Subcutaneous abdominal adipose tissue (tissue), 5 donors: ENCODE data around the gene ZNF536.

Experiments used
- H3K27ac ChIP-seq: one replicate; pipeline ENCODE4 v1.7.0; 2013; ENCODE audit warnings: low read depth, mild to moderate bottlenecking, inconsistent platforms, low read length, moderate library complexity
- H3K27me3 ChIP-seq, 5 donors: one replicate each; pipeline ENCODE4 v1.7.0; 2013; ENCODE audit warnings: low read length in 5 of 5, inconsistent platforms in 1 of 5; ENCODE audit not compliant: control insufficient read depth in 5 of 5, insufficient read depth in 4 of 5
- H3K36me3 ChIP-seq, 5 donors: one replicate each; pipeline ENCODE4 v1.7.0; 2013; ENCODE audit warnings: low read length in 5 of 5; ENCODE audit not compliant: control insufficient read depth in 5 of 5, insufficient read depth in 5 of 5
- H3K4me1 ChIP-seq, 5 donors: one replicate each; pipeline ENCODE4 v1.7.0; 2013; ENCODE audit warnings: low read length in 5 of 5, mild to moderate bottlenecking in 3 of 5, moderate library complexity in 1 of 5; ENCODE audit not compliant: control insufficient read depth in 5 of 5, insufficient read depth in 5 of 5
- H3K4me3 ChIP-seq, 5 donors: one replicate each; pipeline ENCODE4 v1.7.0; 2013; ENCODE audit warnings: low read length in 5 of 5, low read depth in 1 of 5
- H3K9ac ChIP-seq, 5 donors: one replicate each; pipeline ENCODE4 v1.7.0; 2013; ENCODE audit warnings: low read length in 5 of 5, mild to moderate bottlenecking in 4 of 5, moderate library complexity in 3 of 5
- H3K9me3 ChIP-seq, 5 donors: one replicate each; pipeline ENCODE4 v1.7.0; 2013; ENCODE audit warnings: low read length in 5 of 5; ENCODE audit not compliant: control insufficient read depth in 5 of 5
- donor health status: healthy.
- donor health status: healthy.
- donor health status: healthy.
- donor health status: healthy.
- donor health status: healthy.

ZNF536 gene

DNA sequence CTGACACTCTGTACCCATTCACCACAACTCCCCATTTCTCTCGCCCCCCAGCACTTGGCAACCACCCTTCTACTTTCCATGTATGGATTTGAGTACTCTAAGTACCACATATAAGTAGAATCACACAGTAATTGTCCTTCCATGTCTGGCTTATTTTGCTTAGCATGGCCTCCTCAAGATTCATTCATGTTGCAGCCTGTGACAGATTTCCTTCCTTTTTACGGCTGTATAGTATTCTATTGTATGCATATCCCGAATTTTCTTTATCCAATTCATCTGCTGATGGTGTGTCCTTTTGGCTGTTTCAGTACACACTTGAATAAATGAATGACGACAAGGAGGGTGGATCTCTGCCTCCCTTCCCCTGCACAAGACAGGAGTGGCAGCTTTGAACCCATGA lies 95.1 kb downstream of the ZNF536 start:
- peaks cover 0 to 7% (median 0%) of the 10 kb centered on the region in 5 donors for H3K27me3 ChIP-seq
- no peak overlapping the region for H3K4me3 ChIP-seq

DNA sequence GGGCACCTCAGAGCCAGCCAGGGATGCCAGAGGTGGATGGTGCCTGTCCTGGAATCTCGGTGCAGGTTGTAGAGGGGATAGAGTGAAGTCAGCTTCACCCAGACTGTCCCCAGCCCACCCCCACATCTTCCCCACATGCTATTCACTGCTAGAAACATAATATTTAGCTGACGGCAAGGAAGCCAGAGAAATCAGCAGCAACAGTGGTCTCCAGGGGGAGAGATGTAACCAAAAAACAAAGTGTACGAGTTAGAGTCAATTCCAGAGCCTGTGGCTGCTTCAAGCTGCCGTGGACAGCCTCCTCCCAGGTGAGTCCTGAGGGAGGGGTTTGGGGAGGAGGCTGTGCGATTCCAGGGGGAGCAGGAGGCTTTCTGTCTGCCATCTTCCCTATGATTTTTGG lies 97.6 kb downstream of the ZNF536 start:
- Histone ChIP-seq H3K4me3 (no peak overlapping the region), H3K27ac (no peak overlapping the region), H3K4me1 (no peaks in the 10 kb centered on the region), H3K9me3 (peaks cover 0 to 11% (median 6%) of the 10 kb centered on the region in 5 donors), H3K36me3 (no peaks in the 10 kb centered on the region), H3K27me3 (peaks cover 0 to 5% (median 0%) of the 10 kb centered on the region in 5 donors), H3K9ac (no peak overlapping the region)

More for the DNA sequence above, 95.1 kb downstream of the ZNF536 start:
- H3K9me3 ChIP-seq, result peaks cover 0 to 4% (median 0%) of the 10 kb centered on the region in 5 donors
- H3K36me3 ChIP-seq, result no peaks in the 10 kb centered on the region
- no peak overlapping the region for H3K9ac ChIP-seq
- no peaks in the 10 kb centered on the region for H3K4me1 ChIP-seq
- no peak overlapping the region for H3K27ac ChIP-seq

DNA sequence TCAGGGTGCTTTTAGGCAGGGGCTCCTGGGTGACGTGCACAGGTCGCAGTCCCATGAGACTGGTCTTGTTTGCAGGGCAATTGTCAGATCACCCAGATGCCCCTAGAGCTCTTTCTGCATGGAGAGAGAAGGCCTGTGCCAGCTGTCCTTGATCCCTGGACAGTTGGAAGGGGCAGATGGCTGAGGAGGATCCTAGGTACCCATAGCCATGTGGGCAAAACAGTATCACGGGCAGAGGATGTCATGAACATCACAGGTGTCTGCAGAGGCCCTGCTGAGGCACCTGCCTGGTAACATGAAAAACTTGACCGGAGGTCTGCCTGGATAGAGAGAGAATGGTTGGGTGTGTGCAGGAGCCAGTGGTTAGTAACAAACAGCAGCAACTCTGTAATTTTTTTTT lies 99.3 kb downstream of the ZNF536 start:
- H3K27ac ChIP-seq, result no peak overlapping the region
- H3K9me3 ChIP-seq, result peaks cover 0 to 11% (median 6%) of the 10 kb centered on the region in 5 donors
- H3K4me3 ChIP-seq, result no peak overlapping the region
- H3K9ac ChIP-seq, result no peak overlapping the region
- H3K27me3 ChIP-seq, result peaks cover 0 to 5% (median 0%) of the 10 kb centered on the region in 5 donors
- no peaks in the 10 kb centered on the region for H3K4me1 ChIP-seq
- H3K36me3 ChIP-seq, result no peaks in the 10 kb centered on the region

DNA sequence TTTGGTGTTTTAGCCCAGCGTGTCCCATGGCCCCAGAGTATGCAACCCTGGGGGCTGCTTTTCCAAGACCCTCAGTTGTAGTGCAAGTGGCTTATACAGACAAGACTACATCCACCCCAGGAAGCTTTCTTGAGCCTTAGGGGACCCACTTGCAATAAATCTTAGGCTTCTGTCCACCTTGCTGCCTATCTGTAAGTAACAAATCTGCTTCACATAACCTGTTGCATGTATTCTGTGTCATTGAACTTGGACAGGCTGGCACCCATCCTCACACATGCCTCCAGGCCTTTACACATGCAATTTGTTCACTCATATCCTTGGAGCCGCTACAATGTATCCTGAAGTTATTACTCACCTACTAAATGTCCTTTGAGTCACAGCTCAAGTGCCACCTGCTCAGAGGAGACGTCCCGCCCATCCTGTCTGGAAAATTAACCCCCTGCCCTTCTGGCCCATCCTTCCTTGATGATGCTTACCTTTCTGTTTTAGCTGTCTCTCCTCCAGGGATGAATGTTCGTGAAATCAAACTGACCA lies 101.2 kb downstream of the ZNF536 start:
- H3K4me1 ChIP-seq, result no peaks in the 10 kb centered on the region
- H3K36me3 ChIP-seq, result no peaks in the 10 kb centered on the region
- H3K9ac ChIP-seq, result no peak overlapping the region
- no peak overlapping the region for H3K4me3 ChIP-seq
- peaks cover 0 to 11% (median 6%) of the 10 kb centered on the region in 5 donors for H3K9me3 ChIP-seq
- H3K27ac ChIP-seq, result no peak overlapping the region
- peaks cover 0 to 5% (median 0%) of the 10 kb centered on the region in 5 donors for H3K27me3 ChIP-seq

DNA sequence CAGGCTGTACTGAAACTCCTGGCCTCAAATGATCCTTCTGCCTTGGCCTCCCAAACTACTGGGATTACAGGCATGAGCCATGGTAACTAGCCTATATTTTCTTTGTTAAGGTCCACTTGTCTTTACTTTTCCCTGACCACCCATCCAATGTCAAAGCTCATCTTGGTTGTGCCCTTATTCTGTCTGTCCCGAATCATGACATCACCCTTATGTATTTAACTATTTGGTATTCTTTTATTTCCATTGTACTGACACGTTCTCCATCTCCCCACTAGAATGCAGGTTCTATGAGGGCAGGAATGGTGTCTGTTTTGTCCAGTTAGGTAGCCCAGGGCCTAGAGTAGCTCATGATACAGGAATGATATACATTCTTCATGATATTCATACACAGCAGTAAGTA lies 104.8 kb downstream of the ZNF536 start:
- H3K27ac ChIP-seq, result no peak overlapping the region

DNA sequence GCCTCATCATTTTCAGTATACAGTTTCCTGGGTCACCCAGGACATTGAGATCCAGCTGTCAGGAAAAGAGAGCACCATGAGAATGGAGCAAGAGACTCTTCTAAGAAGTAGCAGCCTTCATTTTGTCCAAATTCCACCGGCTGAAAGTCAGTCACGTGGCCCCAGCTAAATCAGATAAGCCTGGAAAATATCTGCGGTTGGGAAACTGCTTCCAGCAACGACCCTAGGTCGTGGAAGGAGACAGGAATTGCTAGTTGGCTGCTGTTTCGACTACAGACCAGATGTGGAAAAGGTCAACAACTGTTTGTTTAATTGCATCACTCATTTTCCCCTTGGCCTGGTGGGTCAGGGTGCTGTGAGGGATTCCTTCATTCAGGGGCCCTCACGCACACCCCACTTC lies 107.0 kb downstream of the ZNF536 start:
- H3K27me3 ChIP-seq, result peaks cover 0 to 7% (median 0%) of the 10 kb centered on the region in 5 donors
- no peaks in the 10 kb centered on the region for H3K9me3 ChIP-seq
- no peaks in the 10 kb centered on the region for H3K36me3 ChIP-seq
- no peak overlapping the region for H3K27ac ChIP-seq
- no peak overlapping the region for H3K9ac ChIP-seq
- no peak overlapping the region for H3K4me3 ChIP-seq
- H3K4me1 ChIP-seq, result peaks cover 0 to 12% (median 6%) of the 10 kb centered on the region in 5 donors

More for the DNA sequence above, 104.8 kb downstream of the ZNF536 start:
- peaks cover 0 to 12% (median 6%) of the 10 kb centered on the region in 5 donors for H3K4me1 ChIP-seq
- no peak overlapping the region for H3K4me3 ChIP-seq
- peaks cover 0 to 7% (median 0%) of the 10 kb centered on the region in 5 donors for H3K27me3 ChIP-seq
- H3K36me3 ChIP-seq, result no peaks in the 10 kb centered on the region
- peaks cover 0 to 11% (median 6%) of the 10 kb centered on the region in 5 donors for H3K9me3 ChIP-seq
- no peak overlapping the region for H3K9ac ChIP-seq

DNA sequence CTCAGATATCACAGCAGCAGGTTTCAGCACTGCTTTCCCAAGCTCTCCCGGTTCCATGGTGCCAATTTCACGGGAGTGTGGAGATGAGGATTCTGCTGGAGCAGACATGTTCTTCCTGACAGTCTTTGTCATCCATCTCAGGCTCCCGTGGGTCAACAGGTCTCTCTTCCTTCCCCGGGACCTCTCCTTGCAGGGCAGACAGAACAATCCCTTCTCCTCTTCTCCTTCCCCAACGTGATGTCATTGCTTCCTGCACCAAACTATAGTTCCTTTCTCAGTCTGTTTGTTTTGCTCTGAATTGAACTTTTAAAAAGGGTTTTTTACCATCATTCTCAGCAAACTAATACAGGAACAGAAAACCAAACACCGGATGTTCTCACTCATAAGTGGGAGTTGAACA lies 107.9 kb downstream of the ZNF536 start:
- Histone ChIP-seq H3K4me1 (peaks cover 0 to 12% (median 6%) of the 10 kb centered on the region in 5 donors), H3K4me3 (no peak overlapping the region), H3K9ac (no peak overlapping the region), H3K27ac (no peak overlapping the region), H3K27me3 (peaks cover 0 to 7% (median 0%) of the 10 kb centered on the region in 5 donors), H3K36me3 (no peaks in the 10 kb centered on the region), H3K9me3 (no peaks in the 10 kb centered on the region)

DNA sequence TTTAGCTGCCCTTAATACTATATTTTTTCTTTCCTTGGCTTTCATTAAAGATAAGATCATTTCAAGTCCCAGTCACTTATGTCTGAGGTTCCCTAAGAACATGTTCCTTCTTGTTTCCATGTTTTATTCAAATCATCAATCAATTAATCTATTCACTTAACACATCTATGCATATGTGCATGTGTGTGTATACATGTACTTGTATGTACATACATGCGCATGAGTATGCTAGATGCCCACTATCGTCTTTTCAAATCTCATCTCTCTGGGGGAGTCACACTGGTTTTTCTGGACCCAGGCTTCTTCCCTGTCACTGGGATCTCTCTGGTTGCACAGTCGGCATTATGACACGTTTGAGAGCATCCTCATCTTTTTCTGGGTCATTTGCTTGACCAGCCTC lies 108.9 kb downstream of the ZNF536 start:
- Histone ChIP-seq H3K9ac (no peak overlapping the region), H3K4me3 (no peak overlapping the region), H3K9me3 (peaks cover 0 to under 1% (median 0%) of the 10 kb centered on the region in 5 donors), H3K4me1 (peaks cover 0 to 12% (median 6%) of the 10 kb centered on the region in 5 donors), H3K27me3 (peaks cover 0 to 7% (median 0%) of the 10 kb centered on the region in 5 donors), H3K27ac (no peak overlapping the region), H3K36me3 (no peaks in the 10 kb centered on the region)

DNA sequence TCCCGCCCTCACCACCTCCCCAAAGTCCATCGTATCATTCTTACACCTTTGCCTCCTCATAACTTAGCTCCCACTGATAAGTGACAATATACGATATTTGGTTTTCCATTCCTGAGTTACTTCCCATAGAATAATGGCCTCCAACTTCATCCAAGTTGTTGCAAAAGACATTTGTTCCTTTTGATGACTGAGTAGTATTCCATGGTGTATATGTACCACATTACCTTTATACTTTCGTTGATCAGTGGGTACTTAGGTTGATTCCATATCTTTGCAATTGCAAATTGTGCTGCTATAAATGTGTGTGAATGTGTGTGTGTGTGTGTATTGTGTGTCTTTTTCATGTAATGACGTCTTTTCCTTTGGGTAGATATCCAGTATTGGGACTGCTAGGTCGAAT lies 109.6 kb downstream of the ZNF536 start:
- H3K36me3 ChIP-seq, result no peaks in the 10 kb centered on the region
- no peak overlapping the region for H3K9ac ChIP-seq
- H3K27ac ChIP-seq, result no peak overlapping the region
- H3K4me3 ChIP-seq, result no peak overlapping the region
- H3K4me1 ChIP-seq, result peaks cover 0 to 12% (median 6%) of the 10 kb centered on the region in 5 donors
- peaks cover 0 to 7% (median 0%) of the 10 kb centered on the region in 5 donors for H3K27me3 ChIP-seq
- peaks cover 0 to 4% (median 0%) of the 10 kb centered on the region in 5 donors for H3K9me3 ChIP-seq

DNA sequence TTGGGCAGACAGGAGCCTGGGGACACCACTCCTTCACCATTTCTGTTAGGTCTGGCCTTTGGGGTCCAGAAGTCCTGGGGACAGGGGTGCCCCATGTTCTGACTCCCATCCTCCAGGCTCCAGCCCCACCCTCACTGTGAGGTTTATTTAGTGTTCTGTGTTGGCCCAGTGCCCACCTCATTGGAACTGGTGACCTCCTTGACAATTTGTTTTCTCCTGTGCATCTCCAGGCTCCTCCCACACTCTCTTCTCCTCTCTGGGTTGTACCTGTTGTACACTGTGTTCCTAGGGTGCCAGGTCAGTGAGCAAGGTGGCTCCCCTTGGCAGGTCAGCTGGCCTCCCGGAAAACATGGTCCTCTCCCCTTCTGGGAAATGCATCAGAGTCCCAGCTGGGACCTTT lies 110.8 kb downstream of the ZNF536 start:
- Histone ChIP-seq H3K4me1 (peaks cover 0 to 12% (median 6%) of the 10 kb centered on the region in 5 donors), H3K36me3 (no peaks in the 10 kb centered on the region), H3K27ac (no peak overlapping the region), H3K27me3 (peaks cover 0 to 7% (median 0%) of the 10 kb centered on the region in 5 donors), H3K4me3 (no peak overlapping the region), H3K9ac (no peak overlapping the region), H3K9me3 (peaks cover 0 to 4% (median 0%) of the 10 kb centered on the region in 5 donors)
